K562 (cell line): ENCODE data around the gene FARP1.

Source experiments
- EP300 ChIP-seq: IDR thresholded peaks from 2 replicates; pipeline ENCODE4 v1.6.1; 2012; ENCODE audit warnings: low read length, improper control_type of control experiment
- KDM1A ChIP-seq, 2 experiments: fragments of 450-650 bp; IDR thresholded peaks; 2 replicates each; pipeline ENCODE4 v1.6.1; 2016; ENCODE audit warnings: mild to moderate bottlenecking in 2 of 2
- MAFK ChIP-seq: IDR thresholded peaks from 2 replicates; pipeline ENCODE4 v1.6.1; 2011; ENCODE audit warnings: low read length, improper control_type of control experiment
- POLR2A ChIP-seq: fragments of 450-650 bp; conservative IDR thresholded peaks from 2 replicates; pipeline ENCODE4 v1.6.1; 2016
- THRB ChIP-seq: fragments of 450-650 bp; formaldehyde crosslinking; conservative IDR thresholded peaks from 2 replicates; pipeline ENCODE4 v1.4.0; 2022; ENCODE audit warnings: mild to moderate bottlenecking, missing genetic modification characterization
- ZNF175 ChIP-seq: fragments of 200-800 bp; sonication (Bioruptor generic); IDR thresholded peaks from 2 replicates; pipeline ENCODE4 v1.6.1; 2016; ENCODE audit warnings: low read depth, mild to moderate bottlenecking, missing genetic modification characterization, missing compliant biosample characterization

- TF ChIP-seq EP300 (no peak), MAFK (no peak), THRB (no peak), ZNF175 (CRISPR knock-in tag) (no peak), POLR2A (no peak), KDM1A (IDR thresholded peaks at IDR 0.05) (no peak)
Observed at GRCh38 chr13:98201189-98201588, 58.3 kb downstream of the FARP1 start.
